RWPE1 (cell line): Measurements from ENCODE around the gene SRGAP1.

Experiments used
- CTCF ChIA-PET: fragments of 350-600 bp; sonication (Branson Sonifier 250); formaldehyde crosslinking; extraction: SDS; loops from one replicate; lab custom pipeline; 2021; lab: Yijun Ruan, JAX
- POLR2A ChIA-PET: fragments of 400-600 bp; formaldehyde crosslinking; extraction: SDS; loops from one replicate; lab custom pipeline; 2020; ENCODE audit warnings: antibody characterized with exemption; ENCODE audit not compliant: low non-redundant PET; lab: Yijun Ruan, JAX
- DNase-seq: peaks from one replicate; pipeline ENCODE4 v3.0.0; 2012; ENCODE audit warnings: low spot score
- H3K27ac ChIP-seq: fragments of 450-650 bp; 2 replicates; pipeline ENCODE4 v1.5.1; 2017
- TF ChIP-seq, protein P1 (sequence below): fragments of 450-650 bp; conservative IDR thresholded peaks from 2 replicates; pipeline ENCODE4 v1.5.1; 2017; ENCODE audit warnings: low read depth, mild to moderate bottlenecking

The SRGAP1 gene

DNA sequence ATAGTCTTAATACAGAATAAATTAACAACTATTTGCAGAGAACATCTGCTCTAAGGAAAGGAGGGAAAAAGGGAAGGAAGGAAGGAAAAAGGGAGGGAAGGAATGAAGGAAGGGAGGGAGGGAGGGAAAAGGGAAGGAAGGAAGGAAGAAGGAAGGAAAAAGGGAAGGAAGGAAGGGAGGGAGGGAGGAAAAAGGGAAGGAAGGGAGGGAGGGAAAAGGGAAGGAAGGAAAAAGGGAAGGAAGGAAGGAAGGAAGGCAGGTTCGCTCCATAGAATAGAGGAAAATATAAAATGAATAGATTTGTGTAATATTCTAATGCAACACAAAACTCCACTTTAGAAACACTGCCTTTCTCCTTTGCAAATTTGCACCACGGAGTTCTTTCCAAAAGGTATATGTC lies 361.0 kb downstream of the SRGAP1 start:
- TF ChIP-seq, protein P1, sequence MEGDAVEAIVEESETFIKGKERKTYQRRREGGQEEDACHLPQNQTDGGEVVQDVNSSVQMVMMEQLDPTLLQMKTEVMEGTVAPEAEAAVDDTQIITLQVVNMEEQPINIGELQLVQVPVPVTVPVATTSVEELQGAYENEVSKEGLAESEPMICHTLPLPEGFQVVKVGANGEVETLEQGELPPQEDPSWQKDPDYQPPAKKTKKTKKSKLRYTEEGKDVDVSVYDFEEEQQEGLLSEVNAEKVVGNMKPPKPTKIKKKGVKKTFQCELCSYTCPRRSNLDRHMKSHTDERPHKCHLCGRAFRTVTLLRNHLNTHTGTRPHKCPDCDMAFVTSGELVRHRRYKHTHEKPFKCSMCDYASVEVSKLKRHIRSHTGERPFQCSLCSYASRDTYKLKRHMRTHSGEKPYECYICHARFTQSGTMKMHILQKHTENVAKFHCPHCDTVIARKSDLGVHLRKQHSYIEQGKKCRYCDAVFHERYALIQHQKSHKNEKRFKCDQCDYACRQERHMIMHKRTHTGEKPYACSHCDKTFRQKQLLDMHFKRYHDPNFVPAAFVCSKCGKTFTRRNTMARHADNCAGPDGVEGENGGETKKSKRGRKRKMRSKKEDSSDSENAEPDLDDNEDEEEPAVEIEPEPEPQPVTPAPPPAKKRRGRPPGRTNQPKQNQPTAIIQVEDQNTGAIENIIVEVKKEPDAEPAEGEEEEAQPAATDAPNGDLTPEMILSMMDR = no peak
- POLR2A ChIA-PET = no interaction called here

DNA sequence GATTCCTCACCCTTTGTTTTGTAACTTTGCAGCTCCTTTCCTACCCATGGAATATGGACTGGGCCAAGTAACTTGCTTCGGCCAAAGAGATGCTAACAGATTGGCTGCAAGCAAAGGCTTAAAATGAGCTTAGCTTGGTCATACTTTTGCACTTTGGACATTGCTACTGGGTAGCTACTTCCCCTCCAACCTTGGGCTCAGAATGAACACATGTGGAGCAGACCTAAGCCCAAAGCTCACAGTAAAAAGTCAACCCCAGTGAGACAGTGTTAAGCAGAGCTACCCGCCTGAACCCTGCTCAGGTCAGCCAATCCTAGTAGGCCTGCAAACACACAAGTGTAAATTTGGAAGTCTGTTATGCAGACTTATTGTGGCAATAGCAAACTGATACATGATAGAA lies 363.0 kb downstream of the SRGAP1 start:
- no peak overlapping the region for H3K27ac ChIP-seq
- CTCF ChIA-PET = interaction anchor here (0.7 kb wide), 1 partner anchor 121 kb away, joined by 4 read pairs; no protein-coding TSS in a partner anchor
- POLR2A ChIA-PET = no interaction called here
- TF ChIP-seq, protein P1 = no peak
- no peak for DNase-seq

More for the DNA sequence above, 361.0 kb downstream of the SRGAP1 start:
- CTCF ChIA-PET = interaction anchor here (0.6 kb wide), 1 partner anchor 13 kb away, joined by 4 read pairs; no protein-coding TSS in a partner anchor
- H3K27ac ChIP-seq = no peak overlapping the region
- no peak for DNase-seq
